DMS114 treated with DMSO at 0.1 percent for 48 hours (cell line): ENCODE data around the gene SEPHS2.
"Not testable (repeated sequence)": the region's sequence is repeated elsewhere in the genome, so short reads cannot be mapped to it uniquely, and the experiment has no call there.

ENCODE experiments used
- DNase-seq: peaks from one replicate; lab custom pipeline; 2025; ENCODE audit not compliant: unreplicated experiment; lab: John Stamatoyannopoulos, UW

SEPHS2 gene

GRCh38 chr16:30470632-30470995 lies 24.9 kb upstream of the SEPHS2 start:
- DNase-seq, result no peak

GRCh38 chr16:30470170-30470512 lies 24.5 kb upstream of the SEPHS2 start:
- no peak for DNase-seq

- DNase-seq, result no peak
Measured at GRCh38 chr16:30464078-30464477, 18.4 kb upstream of the SEPHS2 start.

- DNase-seq, result not testable (repeated sequence)
Measured at GRCh38 chr16:30461426-30461825, 15.8 kb upstream of the SEPHS2 start.

- DNase-seq, result no peak
Measured at GRCh38 chr16:30459456-30459855, 13.8 kb upstream of the SEPHS2 start.

- no peak for DNase-seq
Measured at GRCh38 chr16:30458561-30459394, 13.1 kb upstream of the SEPHS2 start.

- DNase-seq, result no peak
Measured at GRCh38 chr16:30457743-30458560, 12.3 kb upstream of the SEPHS2 start.

- no peak for DNase-seq
Measured at GRCh38 chr16:30457256-30457655, 11.6 kb upstream of the SEPHS2 start.

- no peak for DNase-seq
Measured at GRCh38 chr16:30456302-30456701, 10.6 kb upstream of the SEPHS2 start.

- DNase-seq, result not testable (repeated sequence)
Measured at GRCh38 chr16:30452709-30453580, 7.3 kb upstream of the SEPHS2 start.

- no peak for DNase-seq
Measured at GRCh38 chr16:30449116-30449435, 3.4 kb upstream of the SEPHS2 start.

GRCh38 chr16:30447512-30448226 lies 2.0 kb upstream of the SEPHS2 start:
- DNase-seq, result no peak

- DNase-seq, result no peak
Measured at GRCh38 chr16:30446203-30446595, 525 bp upstream of the SEPHS2 start.

- DNase-seq, result no peak
Measured at GRCh38 chr16:30445149-30445407, 596 bp downstream of the SEPHS2 start.

GRCh38 chr16:30444231-30445148 lies 1.2 kb downstream of the SEPHS2 start:
- peak; percentile 32 for DNase-seq

- DNase-seq, result no peak
Measured at GRCh38 chr16:30443631-30444030, 2.0 kb downstream of the SEPHS2 start.

- DNase-seq, result no peak
Measured at GRCh38 chr16:30439720-30440348, 5.8 kb downstream of the SEPHS2 start.

- DNase-seq, result no peak
Measured at GRCh38 chr16:30438835-30439234, 6.8 kb downstream of the SEPHS2 start.

- no peak for DNase-seq
Measured at GRCh38 chr16:30437511-30438046, 8.1 kb downstream of the SEPHS2 start.
